ENCODE data around the gene SPEN.

Gene SPEN

DNA sequence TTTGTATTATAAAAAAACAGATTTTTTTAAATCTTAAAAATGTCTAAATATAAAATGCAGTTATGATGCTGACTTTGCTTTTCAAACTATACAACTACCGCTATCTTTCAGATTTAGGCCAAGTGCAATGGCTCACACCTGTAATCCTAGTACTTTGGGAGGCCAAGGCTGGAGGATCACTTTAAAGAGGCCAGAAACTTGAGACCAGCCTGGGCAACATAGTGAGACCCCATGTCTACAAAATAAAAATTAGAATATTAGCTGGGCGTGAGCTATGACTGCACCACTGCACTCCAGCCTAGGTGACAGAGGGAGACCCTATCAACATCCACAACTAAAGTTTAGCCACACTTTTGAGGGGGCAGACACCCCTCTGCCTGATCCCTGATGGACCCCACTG is 108.0 kb downstream of the SPEN start:
- H3K4me3 Mint-ChIP-seq = no peak overlapping the region
- H3K27ac Mint-ChIP-seq = peak overlapping the region; percentile 91
- H3K9me3 Mint-ChIP-seq = no peaks in the 10 kb centered on the region
- peaks cover 57% of the 10 kb centered on the region for H3K36me3 Mint-ChIP-seq (ENCODE audit: low read depth)
- H3K4me1 Mint-ChIP-seq (ENCODE audit: low read depth) = peaks cover 98% of the 10 kb centered on the region
- no peaks in the 10 kb centered on the region for H3K27me3 Mint-ChIP-seq

- peak overlapping the region; percentile 91 for H3K27ac Mint-ChIP-seq
- H3K36me3 Mint-ChIP-seq (ENCODE audit: low read depth) = peaks cover 54% of the 10 kb centered on the region
- H3K9me3 Mint-ChIP-seq = no peaks in the 10 kb centered on the region
- peaks cover 98% of the 10 kb centered on the region for H3K4me1 Mint-ChIP-seq (ENCODE audit: low read depth)
- no peak overlapping the region for H3K4me3 Mint-ChIP-seq
- H3K27me3 Mint-ChIP-seq = no peaks in the 10 kb centered on the region
These were observed 108.6 kb downstream of the SPEN start for GRCh38 chr1:15956150-15956549.

DNA sequence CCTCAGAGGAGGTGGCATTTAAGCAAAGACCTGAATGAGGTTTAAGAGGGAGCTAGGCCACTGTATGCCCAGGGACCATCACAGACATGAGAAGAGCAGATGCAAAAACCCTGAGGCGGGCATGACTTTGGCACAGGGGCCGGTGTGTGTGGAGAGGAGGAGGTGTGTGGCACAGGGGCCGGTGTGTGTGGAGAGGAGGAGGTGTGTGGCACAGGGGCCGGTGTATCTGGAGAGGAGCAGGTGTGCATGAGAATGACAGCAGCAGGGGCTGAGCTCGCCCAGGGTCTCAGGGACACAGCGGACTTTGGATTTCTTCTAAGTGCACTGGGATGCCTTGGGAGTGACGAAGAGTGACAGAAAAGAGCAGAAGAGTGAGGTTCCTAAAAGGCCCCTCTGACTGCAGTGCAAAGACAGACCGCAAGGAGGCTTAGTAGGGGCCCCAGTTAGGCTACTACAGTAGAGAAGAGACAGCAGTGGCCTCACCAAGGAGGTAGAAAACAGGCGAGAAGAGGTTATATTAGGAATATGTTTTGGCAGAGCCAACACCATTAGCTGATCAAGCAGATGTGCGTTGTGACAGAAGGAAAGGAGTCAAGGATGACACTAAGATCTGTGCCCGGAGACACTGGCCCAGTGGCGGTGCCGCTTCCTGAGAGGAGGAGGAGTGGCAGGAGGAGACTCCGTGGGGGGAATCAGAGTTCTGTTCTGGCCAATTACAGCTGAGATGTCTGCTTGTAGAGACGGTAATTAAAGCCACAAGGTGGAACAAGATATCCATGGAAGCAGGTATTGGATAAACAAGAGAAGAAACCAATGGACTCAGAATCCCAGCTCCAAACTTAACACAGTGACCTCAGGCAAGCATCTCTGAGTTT is 110.0 kb downstream of the SPEN start:
- Mint-ChIP-seq H3K4me1 (ENCODE audit: low read depth) (peaks cover 98% of the 10 kb centered on the region), H3K27ac (peak overlapping the region; percentile 91), H3K4me3 (no peak overlapping the region), H3K27me3 (no peaks in the 10 kb centered on the region), H3K9me3 (no peaks in the 10 kb centered on the region), H3K36me3 (ENCODE audit: low read depth) (peaks cover 50% of the 10 kb centered on the region)

- Mint-ChIP-seq H3K27me3 (no peaks in the 10 kb centered on the region), H3K4me3 (no peak overlapping the region), H3K9me3 (no peaks in the 10 kb centered on the region), H3K36me3 (ENCODE audit: low read depth) (peaks cover 46% of the 10 kb centered on the region), H3K4me1 (ENCODE audit: low read depth) (peaks cover 99% of the 10 kb centered on the region), H3K27ac (peak overlapping the region; percentile 91)
These were observed 110.6 kb downstream of the SPEN start for GRCh38 chr1:15958111-15958510.

- H3K4me1 Mint-ChIP-seq (ENCODE audit: low read depth) = peaks cover 99% of the 10 kb centered on the region
- H3K4me3 Mint-ChIP-seq = peak overlapping the region; percentile 15
- H3K27me3 Mint-ChIP-seq = no peaks in the 10 kb centered on the region
- no peaks in the 10 kb centered on the region for H3K9me3 Mint-ChIP-seq
- H3K27ac Mint-ChIP-seq = peak overlapping the region; percentile 91
- H3K36me3 Mint-ChIP-seq (ENCODE audit: low read depth) = peaks cover 42% of the 10 kb centered on the region
These were observed 111.3 kb downstream of the SPEN start for GRCh38 chr1:15958793-15959192.

DNA sequence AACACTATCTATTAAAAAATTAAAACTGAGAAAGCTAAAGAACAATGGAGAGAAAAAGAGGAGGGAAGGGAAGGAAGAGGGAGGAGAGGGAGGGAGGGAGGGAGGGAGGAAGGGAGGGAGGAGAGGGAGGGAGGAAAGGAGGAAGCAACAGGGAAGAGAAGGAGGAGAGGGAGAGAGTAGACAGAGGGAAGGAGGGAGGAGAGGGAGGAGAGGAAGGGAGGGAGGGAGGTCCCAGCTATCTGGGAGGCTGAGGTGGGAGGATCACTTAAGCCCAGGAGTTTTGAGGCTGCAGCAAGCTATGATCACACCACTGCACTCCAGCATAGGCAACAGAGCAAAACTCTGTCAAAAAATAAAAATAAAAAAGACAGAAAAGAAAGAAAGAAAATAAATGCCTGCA is 111.9 kb downstream of the SPEN start:
- peaks cover 38% of the 10 kb centered on the region for H3K36me3 Mint-ChIP-seq (ENCODE audit: low read depth)
- H3K9me3 Mint-ChIP-seq = no peaks in the 10 kb centered on the region
- H3K4me1 Mint-ChIP-seq (ENCODE audit: low read depth) = peaks cover 99% of the 10 kb centered on the region
- H3K4me3 Mint-ChIP-seq = peak overlapping the region; percentile 62
- H3K27ac Mint-ChIP-seq = peak overlapping the region; percentile 91
- H3K27me3 Mint-ChIP-seq = no peaks in the 10 kb centered on the region

DNA sequence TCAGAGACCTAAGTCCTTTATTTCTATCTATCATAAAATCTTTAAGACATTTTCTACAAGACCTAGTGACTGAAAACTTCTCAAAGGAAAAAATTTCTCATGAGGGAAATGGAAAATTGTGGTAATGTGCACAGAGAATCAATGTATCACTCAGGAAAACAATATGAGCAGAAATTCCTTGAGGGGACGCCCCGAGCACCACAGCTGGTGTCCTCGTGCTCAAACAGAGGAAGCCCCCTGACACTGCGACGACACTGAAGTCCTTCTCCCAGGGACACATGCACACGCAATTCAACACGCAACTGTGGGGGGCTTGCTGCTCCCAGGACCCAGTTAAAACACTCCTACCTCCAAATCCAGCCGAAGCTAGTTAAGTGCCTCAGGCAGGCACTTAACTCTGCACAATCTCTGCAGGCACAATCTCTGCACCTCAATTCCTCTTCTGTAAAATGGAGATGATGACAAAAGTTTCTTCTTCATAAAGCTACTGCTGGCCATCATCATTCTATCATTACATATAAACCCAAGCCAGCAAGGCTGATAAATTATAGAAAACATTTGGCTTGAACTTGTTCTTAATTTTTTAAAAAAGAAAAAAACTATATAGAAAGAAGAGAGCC is 112.4 kb downstream of the SPEN start:
- Mint-ChIP-seq H3K9me3 (no peaks in the 10 kb centered on the region), H3K4me3 (peak overlapping the region; percentile 62), H3K36me3 (ENCODE audit: low read depth) (peaks cover 40% of the 10 kb centered on the region), H3K27me3 (no peaks in the 10 kb centered on the region), H3K27ac (peak overlapping the region; percentile 91), H3K4me1 (ENCODE audit: low read depth) (peaks cover 99% of the 10 kb centered on the region)

- peak overlapping the region; percentile 91 for H3K27ac Mint-ChIP-seq
- peaks cover 99% of the 10 kb centered on the region for H3K4me1 Mint-ChIP-seq (ENCODE audit: low read depth)
- no peak overlapping the region for H3K4me3 Mint-ChIP-seq
- H3K9me3 Mint-ChIP-seq = no peaks in the 10 kb centered on the region
- H3K36me3 Mint-ChIP-seq (ENCODE audit: low read depth) = peaks cover 40% of the 10 kb centered on the region
- H3K27me3 Mint-ChIP-seq = no peaks in the 10 kb centered on the region
These were observed 113.3 kb downstream of the SPEN start for GRCh38 chr1:15960808-15961207.

DNA sequence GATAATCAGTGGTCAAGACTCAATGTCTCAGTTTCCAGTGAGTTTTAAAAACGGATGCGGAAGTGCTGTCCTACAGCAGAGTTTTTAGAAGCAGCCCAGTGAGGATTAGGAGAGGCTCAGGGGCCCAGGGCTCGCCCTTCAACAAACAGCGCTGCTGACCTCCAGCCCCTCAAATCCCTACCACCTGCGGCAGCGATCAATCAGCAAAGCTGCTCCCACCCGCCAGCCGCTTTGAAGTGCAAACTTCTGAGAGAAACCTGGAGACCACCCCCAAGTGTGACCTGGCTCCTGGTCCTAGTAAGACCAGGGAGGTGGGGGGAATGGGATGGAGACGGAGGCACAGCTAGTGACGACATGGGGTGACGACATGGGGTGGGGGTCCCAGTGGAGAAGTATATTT is 114.0 kb downstream of the SPEN start:
- H3K36me3 Mint-ChIP-seq (ENCODE audit: low read depth) = peaks cover 35% of the 10 kb centered on the region
- peak overlapping the region; percentile 91 for H3K27ac Mint-ChIP-seq
- peaks cover 99% of the 10 kb centered on the region for H3K4me1 Mint-ChIP-seq (ENCODE audit: low read depth)
- no peak overlapping the region for H3K4me3 Mint-ChIP-seq
- no peaks in the 10 kb centered on the region for H3K9me3 Mint-ChIP-seq
- H3K27me3 Mint-ChIP-seq = no peaks in the 10 kb centered on the region

DNA sequence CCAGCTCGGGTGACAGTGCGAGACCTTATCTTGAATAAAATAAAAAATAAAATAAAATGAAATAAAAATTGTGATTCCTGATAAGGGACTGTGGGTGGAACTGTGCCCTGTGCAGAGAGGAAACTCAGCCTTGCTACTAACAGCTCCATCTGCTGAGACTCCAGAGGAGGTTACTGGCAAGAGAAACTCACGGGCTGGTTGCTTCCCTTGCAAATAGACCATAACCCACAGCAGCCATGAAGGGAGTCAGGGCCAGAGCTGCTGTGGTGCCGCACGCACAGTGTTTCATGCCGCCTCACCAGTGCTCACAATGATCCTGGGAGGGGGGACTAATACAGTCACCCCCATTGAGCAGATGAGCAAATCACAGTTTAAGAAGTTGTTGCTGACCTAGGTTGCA is 114.7 kb downstream of the SPEN start:
- Mint-ChIP-seq H3K27me3 (no peaks in the 10 kb centered on the region), H3K9me3 (no peaks in the 10 kb centered on the region), H3K4me1 (ENCODE audit: low read depth) (peaks cover 100% of the 10 kb centered on the region), H3K36me3 (ENCODE audit: low read depth) (peaks cover 34% of the 10 kb centered on the region), H3K4me3 (no peak overlapping the region), H3K27ac (peak overlapping the region; percentile 99)

- Mint-ChIP-seq H3K9me3 (no peaks in the 10 kb centered on the region), H3K36me3 (ENCODE audit: low read depth) (peaks cover 34% of the 10 kb centered on the region), H3K27ac (peak overlapping the region; percentile 99), H3K4me1 (ENCODE audit: low read depth) (peaks cover 100% of the 10 kb centered on the region), H3K27me3 (no peaks in the 10 kb centered on the region), H3K4me3 (peak overlapping the region; percentile 84)
These were observed 115.3 kb downstream of the SPEN start for GRCh38 chr1:15962671-15963362.

DNA sequence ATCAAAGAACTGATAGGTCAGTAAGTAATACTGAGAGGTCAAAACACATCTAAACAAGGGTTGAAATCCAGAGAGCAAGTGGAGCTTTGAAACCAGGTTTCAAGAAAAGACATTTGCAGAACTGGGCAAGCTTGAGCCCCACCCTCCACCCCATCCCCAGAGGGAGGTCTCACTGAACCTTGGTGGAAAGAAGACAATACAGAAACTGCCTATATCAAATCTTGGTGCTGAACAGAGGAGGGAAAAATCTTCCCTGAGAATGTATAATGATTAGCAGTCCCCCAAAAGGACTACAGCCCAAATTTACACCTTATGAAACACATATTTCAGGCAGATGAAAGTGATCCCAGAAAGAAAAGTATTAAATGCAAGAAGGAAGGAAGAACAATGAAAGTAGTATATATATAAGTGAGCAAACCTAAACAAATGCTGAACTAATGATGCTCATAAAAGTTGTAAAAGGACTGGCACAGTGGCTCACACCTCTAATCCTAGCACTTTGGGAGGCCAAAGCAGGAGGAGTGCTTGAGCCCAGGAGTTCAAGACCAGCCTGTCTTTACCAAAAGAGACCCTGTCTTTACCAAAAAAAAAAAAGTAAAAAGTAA is 116.0 kb downstream of the SPEN start:
- Mint-ChIP-seq H3K4me1 (ENCODE audit: low read depth) (peaks cover 100% of the 10 kb centered on the region), H3K4me3 (peak overlapping the region; percentile 84), H3K27me3 (no peaks in the 10 kb centered on the region), H3K9me3 (no peaks in the 10 kb centered on the region), H3K27ac (peak overlapping the region; percentile 99), H3K36me3 (ENCODE audit: low read depth) (peaks cover 38% of the 10 kb centered on the region)

- Mint-ChIP-seq H3K4me3 (peak overlapping the region; percentile 84), H3K27ac (peak overlapping the region; percentile 99), H3K36me3 (ENCODE audit: low read depth) (peaks cover 44% of the 10 kb centered on the region), H3K27me3 (no peaks in the 10 kb centered on the region), H3K9me3 (no peaks in the 10 kb centered on the region), H3K4me1 (ENCODE audit: low read depth) (peaks cover 99% of the 10 kb centered on the region)
These were observed 116.6 kb downstream of the SPEN start for GRCh38 chr1:15963968-15964648.

DNA sequence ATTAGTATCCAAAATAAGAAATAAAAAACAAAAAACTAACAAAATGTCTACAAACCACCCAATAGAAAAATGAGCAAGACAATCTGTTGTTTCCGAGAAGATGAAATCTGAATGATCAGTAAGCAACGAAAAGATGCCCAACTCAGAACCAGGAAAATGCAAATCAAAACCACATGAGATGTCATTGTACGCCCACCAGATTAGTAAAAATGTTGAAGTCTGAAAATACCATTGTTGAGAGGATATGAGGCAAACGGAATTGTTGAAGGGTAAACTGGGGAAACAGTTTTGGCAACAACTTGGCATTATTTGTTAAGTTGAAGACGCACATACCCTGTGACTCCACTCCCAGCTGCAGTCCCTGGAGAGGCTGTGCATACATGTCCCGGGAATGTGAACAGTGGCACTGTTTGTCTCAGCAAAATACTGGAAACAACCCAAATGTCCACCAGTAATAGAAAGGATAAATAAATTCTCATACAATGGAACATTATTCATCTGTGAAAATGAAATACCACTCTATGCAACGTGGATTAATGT is 117.8 kb downstream of the SPEN start:
- Mint-ChIP-seq H3K27me3 (no peaks in the 10 kb centered on the region), H3K9me3 (peaks cover 3% of the 10 kb centered on the region), H3K4me1 (ENCODE audit: low read depth) (peaks cover 96% of the 10 kb centered on the region), H3K27ac (peak overlapping the region; percentile 99), H3K36me3 (ENCODE audit: low read depth) (peaks cover 55% of the 10 kb centered on the region), H3K4me3 (peak overlapping the region; percentile 84)

Data from stimulated activated naive CD8-positive, alpha-beta T cell treated with anti-CD3 and anti-CD28 coated beads, Interleukin-15, Interleukin-2, amounts not matched to agents 100 ng/mL and 50 ng/mL, for 24 hours (primary cell).